ENCODE results near the gene MAPK8. TPM values are rescaled to one million over a fixed set of nuclear protein-coding genes. Genes with fewer than 3 reads are reported as not detected.

The MAPK8 gene
- total RNA-seq, 4 donors from 2014 or later = 36.1 to 51.5 (median 46.9) TPM

DNA sequence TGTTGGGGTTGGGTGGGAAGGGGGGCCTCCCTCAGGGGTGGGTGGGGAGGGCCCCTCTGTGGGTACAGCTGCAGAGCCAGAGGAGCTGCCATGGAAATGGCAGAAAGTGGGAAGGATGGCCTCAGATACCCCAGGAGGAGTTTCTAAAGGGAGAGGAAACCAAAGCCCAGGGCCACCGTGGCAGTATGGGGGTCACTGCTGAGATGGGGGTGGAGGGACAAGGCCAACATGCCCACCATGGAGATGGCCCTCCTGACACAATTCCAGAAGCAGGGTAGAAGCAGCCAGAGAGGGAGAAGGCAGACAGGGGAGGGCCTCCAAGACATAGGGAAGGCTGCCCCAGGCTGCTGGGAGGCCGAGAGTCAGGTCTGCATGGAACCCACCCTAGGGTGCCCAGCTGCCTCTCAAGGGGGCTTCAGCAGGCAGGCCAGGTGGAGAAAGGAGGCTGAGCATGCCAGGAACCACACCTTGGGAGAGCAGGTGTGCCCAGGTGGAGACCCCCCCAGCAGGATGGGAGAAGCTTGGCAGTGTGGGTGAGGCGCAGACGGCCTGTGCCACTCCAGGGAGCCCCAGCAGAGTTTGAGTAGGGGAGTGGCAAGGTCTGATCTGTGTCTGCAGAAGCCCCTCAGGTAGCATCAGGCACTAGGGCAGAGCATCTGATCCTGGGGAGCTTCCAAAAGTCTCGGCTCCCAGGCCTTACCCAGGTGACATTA is 151.6 kb downstream of the MAPK8 start:
- ATAC-seq (ENCODE audit: low FRiP score) = no peak
- TF ChIP-seq, protein P1, sequence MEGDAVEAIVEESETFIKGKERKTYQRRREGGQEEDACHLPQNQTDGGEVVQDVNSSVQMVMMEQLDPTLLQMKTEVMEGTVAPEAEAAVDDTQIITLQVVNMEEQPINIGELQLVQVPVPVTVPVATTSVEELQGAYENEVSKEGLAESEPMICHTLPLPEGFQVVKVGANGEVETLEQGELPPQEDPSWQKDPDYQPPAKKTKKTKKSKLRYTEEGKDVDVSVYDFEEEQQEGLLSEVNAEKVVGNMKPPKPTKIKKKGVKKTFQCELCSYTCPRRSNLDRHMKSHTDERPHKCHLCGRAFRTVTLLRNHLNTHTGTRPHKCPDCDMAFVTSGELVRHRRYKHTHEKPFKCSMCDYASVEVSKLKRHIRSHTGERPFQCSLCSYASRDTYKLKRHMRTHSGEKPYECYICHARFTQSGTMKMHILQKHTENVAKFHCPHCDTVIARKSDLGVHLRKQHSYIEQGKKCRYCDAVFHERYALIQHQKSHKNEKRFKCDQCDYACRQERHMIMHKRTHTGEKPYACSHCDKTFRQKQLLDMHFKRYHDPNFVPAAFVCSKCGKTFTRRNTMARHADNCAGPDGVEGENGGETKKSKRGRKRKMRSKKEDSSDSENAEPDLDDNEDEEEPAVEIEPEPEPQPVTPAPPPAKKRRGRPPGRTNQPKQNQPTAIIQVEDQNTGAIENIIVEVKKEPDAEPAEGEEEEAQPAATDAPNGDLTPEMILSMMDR (IDR thresholded peaks at IDR 0.05) = no peak
- no peak for DNase-seq (ENCODE audit: low spot score)

DNA sequence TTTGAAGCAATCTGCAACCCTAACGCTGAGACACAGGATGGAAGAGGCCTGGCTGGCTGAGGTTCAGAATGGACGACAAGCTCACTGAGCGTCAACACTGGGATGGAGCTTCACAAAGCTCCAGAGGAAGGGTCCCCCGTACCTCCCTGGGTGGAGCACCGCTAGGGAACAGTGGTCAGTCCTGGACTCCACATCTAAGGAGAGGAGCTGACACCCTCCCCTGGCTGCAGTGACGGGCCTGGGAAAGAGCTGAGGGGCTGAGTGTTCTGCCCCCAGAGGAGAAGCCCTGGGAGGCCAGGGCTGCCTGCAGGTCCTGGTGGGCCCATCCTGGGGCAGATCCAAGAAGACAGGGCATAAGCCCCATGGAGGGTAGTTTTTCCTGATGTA is 152.2 kb downstream of the MAPK8 start:
- TF ChIP-seq, protein P1 (IDR thresholded peaks at IDR 0.05) = no peak
- DNase-seq (ENCODE audit: low spot score) (no peak), ATAC-seq (ENCODE audit: low FRiP score) (no peak)

DNA sequence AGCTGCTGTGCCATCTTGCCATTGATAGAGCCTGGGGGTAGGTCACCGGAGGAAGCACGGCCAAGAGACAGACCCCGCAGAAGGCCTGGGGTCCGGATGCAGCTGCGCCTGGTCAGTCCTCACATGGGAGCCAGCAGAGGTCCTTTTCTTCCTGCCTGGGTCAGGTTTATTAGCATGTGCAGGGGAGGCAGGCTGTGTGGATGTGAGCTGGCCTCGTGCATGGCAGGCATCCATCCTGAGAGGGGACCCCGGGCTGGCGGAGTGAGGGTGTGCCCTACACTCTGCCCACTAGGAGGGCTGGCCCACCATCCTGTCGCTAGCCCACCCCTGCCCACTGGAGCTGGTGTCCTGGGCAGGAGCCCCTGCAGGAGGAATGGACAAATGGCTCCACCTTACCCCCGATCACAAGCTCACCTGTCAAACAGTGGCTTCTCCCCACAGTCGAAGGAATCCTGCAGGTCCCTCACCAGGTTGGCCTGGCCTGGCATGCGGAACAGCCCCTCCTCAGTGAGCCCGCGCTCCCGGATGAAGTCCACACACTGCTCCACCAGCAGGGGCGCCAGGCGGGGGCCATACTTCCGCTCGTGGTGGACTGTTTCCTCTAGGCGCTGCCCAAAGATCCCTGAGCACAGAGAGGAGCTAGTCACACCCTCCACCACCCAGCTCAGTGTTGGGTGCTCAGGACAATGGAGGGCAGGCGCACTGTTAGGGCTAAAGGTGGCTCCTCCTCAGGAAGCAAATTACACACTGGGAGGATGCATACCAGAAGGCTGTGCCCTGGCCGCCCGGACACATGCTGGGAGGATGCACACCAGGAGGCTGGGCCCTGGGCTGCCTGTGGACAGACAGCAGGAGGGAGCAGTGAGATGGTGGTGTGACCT is 153.0 kb downstream of the MAPK8 start:
- TF ChIP-seq, protein P1 (IDR thresholded peaks at IDR 0.05) = no peak
- DNase-seq (ENCODE audit: low spot score) (no peak), ATAC-seq (ENCODE audit: low FRiP score) (no peak)

DNA sequence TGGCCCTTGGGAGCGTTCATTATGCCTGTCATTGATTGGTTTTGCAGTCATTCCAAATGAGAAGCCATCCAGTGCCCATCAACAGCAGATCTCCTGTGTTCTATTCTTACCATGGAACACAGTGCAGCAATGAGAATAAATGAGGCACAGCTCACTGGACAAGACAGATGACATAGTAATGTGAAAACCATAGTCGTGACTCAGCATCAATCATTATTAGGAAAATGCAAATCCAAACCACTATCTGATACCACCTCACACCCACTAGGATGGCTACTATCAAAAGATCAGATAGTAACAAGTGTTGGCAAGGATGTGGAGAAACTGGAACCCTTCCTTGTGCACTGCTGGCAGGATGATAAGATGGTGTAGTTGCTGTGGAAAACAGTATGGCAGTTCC is 153.7 kb downstream of the MAPK8 start:
- TF ChIP-seq, protein P1 (IDR thresholded peaks at IDR 0.05) = no peak
- no peak for DNase-seq (ENCODE audit: low spot score)
- ATAC-seq (ENCODE audit: low FRiP score) = no peak

DNA sequence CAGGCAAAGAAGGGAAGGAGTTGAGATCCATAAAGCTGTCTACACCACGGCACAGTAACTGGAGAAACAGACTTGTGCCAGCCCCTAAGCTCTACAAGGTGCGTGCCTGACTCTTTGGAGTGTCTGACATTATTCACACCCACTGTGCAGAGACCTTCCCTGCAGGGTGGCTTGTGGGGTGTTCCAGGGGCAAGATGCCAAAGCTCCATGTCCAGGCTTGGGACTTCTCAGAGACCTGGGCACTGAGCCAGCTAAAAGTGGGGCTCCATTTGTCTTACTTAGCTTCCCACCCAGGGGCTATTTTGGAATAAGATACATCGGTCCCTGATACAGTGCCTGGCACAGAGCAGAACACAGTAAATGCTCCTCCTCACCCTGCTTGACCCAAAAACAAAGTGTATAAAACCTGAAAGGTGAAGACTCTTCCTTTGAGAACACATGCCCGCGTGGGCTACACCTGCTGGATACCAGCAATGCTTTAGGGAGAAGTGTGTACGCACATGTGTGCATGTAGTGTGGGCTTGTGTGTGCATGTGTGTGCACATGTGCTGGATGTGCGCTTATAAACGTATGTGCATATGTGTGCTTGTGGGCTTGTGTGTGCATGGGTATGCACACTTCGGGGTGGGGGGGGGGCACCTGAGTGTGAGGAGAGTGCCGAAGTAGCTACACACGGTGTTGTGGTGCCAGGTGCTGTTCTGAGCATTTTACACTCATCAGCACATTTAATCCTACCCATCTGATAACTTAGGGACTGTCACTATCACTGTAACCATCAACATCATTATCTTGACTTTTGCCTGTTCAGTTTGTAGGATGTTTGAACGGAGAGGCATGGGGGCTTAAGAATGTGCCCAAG is 155.4 kb downstream of the MAPK8 start:
- TF ChIP-seq, protein P1 (IDR thresholded peaks at IDR 0.05) = no peak
- ATAC-seq (ENCODE audit: low FRiP score) (no peak), DNase-seq (ENCODE audit: low spot score) (no peak)

DNA sequence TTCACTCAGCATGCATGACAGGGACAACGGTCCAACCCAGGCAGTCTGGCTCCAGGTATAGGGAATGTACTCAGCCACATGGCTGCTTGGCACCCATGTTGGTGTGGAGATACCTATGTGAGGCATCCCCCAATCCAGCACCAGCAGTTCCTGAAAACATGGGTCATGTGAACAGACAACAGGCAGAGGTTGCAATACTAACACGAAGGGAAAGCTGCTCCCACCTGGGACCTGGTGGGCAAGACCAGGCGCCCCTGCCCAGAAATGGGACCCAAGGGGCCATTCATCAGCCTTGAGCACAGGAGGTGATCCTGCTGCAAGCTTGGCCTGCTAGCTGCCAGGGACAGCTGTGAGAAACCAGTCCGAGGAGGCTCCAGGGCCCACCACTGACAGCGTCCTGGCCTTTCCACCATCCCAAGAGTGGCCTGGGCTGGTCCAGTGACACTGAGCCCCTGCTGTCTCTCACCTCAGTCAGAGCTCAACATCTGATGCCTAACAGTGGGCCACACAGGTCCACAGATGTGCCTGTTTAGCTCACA is 156.1 kb downstream of the MAPK8 start:
- DNase-seq (ENCODE audit: low spot score) (no peak), ATAC-seq (ENCODE audit: low FRiP score) (no peak)
- TF ChIP-seq, protein P1 (IDR thresholded peaks at IDR 0.05) = no peak
